Activated CD4-positive, alpha-beta T cell treated with anti-CD3 and anti-CD28 coated beads for 4 hours (primary cell): ENCODE measurements around the gene CHMP3.

Experiments
- DNase-seq, 2 donors: peaks; one replicate each; pipeline ENCODE4 v3.0.0-alpha.2; 2020

The CHMP3 gene

GRCh38 chr2:86461042-86461743, 102.0 kb downstream of the CHMP3 start:
- DNase-seq = no peak

DNA sequence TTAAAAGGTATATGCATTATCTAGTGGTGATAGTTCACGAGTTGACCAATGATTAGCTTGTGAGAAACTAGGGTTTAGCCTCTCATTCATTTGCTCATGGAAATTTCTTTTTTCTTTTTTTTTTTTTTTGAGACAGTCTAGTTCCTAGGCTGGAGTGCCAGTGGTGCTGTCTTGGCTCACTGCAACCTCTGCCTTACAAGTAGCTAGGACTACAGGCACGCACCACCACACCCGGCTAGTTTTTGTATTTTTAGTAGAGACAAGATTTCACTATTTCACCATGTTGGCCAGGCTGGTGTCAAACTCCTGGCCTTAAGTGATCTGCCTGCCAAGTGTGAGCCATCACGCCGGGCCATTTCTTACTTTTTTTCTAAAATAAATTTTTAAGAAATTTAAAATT, 108.1 kb downstream of the CHMP3 start:
- DNase-seq = no peak

GRCh38 chr2:86454238-86454637, 109.0 kb downstream of the CHMP3 start:
- DNase-seq = no peak

- DNase-seq = no peak
These were observed 109.4 kb downstream of the CHMP3 start for GRCh38 chr2:86453836-86454235.
